ENCODE data around the gene ARL8B.

- TF ChIP-seq CTCF (IDR thresholded peaks at IDR 0.05): no peak
- TF ChIP-seq EZH2phosphoT487 (IDR thresholded peaks at IDR 0.05): no peak
- no peak for TF ChIP-seq EZH2 (IDR thresholded peaks at IDR 0.05)
Measured at GRCh38 chr3:5093731-5094130, 28.4 kb upstream of the ARL8B start.
